Measurements from ENCODE around the gene STH. TPM values are rescaled to one million over a fixed set of nuclear protein-coding genes. Genes with fewer than 3 reads are reported as not detected.

Gene STH
- total and polyA plus RNA-seq, 2 of the 4 experiments (the other 2 are of a cell fraction) = not detected

DNA sequence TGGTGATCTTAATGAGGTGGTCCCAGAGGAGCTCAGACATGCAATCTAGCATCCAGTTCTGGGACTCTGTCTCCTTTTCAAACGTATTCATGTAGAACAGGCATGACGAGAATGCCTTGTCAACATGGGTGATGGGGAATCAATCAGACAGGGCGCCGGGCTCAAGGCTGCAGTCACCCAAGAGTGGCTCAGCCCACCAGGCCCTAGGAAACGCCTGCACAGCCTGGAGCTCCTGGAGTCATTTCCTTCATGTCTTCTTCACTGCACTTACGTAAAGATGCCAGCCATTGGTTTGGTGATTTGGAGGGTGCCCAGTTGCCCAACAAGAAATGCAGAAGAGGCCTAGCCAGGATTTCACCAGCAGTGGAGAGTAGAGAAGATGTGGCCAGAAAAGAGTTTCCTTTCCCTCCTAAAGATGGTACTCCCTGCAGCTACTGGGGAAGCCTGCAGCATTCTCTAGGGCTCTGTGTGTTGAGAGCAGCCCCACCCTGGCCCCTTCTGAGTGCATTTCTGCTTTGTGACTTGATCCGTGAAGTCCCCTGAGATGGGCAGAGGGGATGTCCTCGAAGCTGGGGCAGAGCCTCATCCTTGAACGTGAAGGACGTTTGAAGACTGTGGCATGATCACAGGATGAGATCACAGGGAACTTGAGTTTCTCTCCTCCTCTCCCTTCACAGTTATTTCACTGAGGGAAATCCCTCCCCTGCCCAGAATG is 24.0 kb upstream of the STH start:
- in situ Hi-C loops (cut with MboI; ENCODE audit: low sequenced_read_pairs) (no loop called here), dilution Hi-C loops (cut with HindIII; ENCODE audit: low sequenced_read_pairs, unreplicated experiment) (no loop called here), intact Hi-C loops (cut with micrococcal nuclease) (no loop called here)
- Histone ChIP-seq H2BK5ac (ENCODE audit: low read depth, low read length, poor library complexity, severe bottlenecking) (no peak overlapping the region), H3K4me2 (ENCODE audit: low read depth, low read length) (no peak overlapping the region), H3K4ac (ENCODE audit: low read depth, low read length) (no peak overlapping the region), H3K9me3 (ENCODE audit: control insufficient read depth, insufficient read depth, low read length) (0 out of 2 replicates have a peak, but pooled peaks cover 2% of the 10 kb centered on the region), H3K4me3 (ENCODE audit: insufficient read depth, low read depth, low read length) (no peak overlapping the region), H4K91ac (ENCODE audit: insufficient read depth, low read depth, low read length) (no peak overlapping the region), H2BK120ac (ENCODE audit: low read depth, low read length) (no peak overlapping the region), H3K36me3 (ENCODE audit: control insufficient read depth, insufficient read depth, low read length) (no peaks in the 10 kb centered on the region), H3K56ac (ENCODE audit: extremely low read depth, insufficient read depth, low read length) (no peak overlapping the region), H3K27ac (ENCODE audit: insufficient read depth, low read length) (no peak overlapping the region), H3K4me1 (ENCODE audit: control insufficient read depth, insufficient read depth, low read length) (no peaks in the 10 kb centered on the region), H2AFZ (replicated peaks; ENCODE audit: low read length, poor library complexity) (no peak overlapping the region), H4K5ac (ENCODE audit: low read depth, low read length) (no peak overlapping the region), H4K8ac (ENCODE audit: low read depth in 2 of 2, low read length in 2 of 2) (no peak overlapping the region), H4K20me1 (ENCODE audit: insufficient read depth, low read length) (no peaks in the 10 kb centered on the region), H2AK5ac (ENCODE audit: low read depth, low read length) (no peak overlapping the region), H2BK20ac (ENCODE audit: low read depth, low read length) (no peak overlapping the region), H3K23ac (ENCODE audit: low read depth, low read length) (no peak overlapping the region), H3K79me1 (ENCODE audit: low read depth in 1 of 2, low read length in 2 of 2) (no peaks in the 10 kb centered on the region), H3K9me1 (ENCODE audit: insufficient read depth, low read length) (no peaks in the 10 kb centered on the region), H3K27me3 (ENCODE audit: control insufficient read depth, insufficient read depth, low read length) (peaks cover 36% of the 10 kb centered on the region), H3K14ac (replicated peaks; ENCODE audit: low read depth, low read length) (no peak overlapping the region), H3K9ac (ENCODE audit: low read depth, low read length) (no peak overlapping the region), H3K18ac (ENCODE audit: low read depth, low read length) (no peak overlapping the region), H2AK9ac (replicated peaks; ENCODE audit: low read depth, low read length, poor library complexity) (no peak overlapping the region), H2BK15ac (ENCODE audit: low read depth, low read length) (no peak overlapping the region)
- WGBS, 2 experiments (ENCODE audit: extremely low coverage in 2 of 2, insufficient read length in 1 of 2) = no CpG with 5 or more reads among the region's 10 CpGs
- no TSS peak for BruUV-seq (replicated peaks)
- TF ChIP-seq RFX5 (IDR thresholded peaks at IDR 0.05; ENCODE audit: low read depth, low read length) = no peak
- TF ChIP-seq NFE2L2 (IDR thresholded peaks at IDR 0.05; ENCODE audit: low read depth, low read length) = no peak
- no peak for TF ChIP-seq MAFK (IDR thresholded peaks at IDR 0.05; ENCODE audit: low read depth, low read length)
- TF ChIP-seq, protein P1, sequence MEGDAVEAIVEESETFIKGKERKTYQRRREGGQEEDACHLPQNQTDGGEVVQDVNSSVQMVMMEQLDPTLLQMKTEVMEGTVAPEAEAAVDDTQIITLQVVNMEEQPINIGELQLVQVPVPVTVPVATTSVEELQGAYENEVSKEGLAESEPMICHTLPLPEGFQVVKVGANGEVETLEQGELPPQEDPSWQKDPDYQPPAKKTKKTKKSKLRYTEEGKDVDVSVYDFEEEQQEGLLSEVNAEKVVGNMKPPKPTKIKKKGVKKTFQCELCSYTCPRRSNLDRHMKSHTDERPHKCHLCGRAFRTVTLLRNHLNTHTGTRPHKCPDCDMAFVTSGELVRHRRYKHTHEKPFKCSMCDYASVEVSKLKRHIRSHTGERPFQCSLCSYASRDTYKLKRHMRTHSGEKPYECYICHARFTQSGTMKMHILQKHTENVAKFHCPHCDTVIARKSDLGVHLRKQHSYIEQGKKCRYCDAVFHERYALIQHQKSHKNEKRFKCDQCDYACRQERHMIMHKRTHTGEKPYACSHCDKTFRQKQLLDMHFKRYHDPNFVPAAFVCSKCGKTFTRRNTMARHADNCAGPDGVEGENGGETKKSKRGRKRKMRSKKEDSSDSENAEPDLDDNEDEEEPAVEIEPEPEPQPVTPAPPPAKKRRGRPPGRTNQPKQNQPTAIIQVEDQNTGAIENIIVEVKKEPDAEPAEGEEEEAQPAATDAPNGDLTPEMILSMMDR (conservative IDR thresholded peaks at IDR 0.05; ENCODE audit: low read depth, low read length) = no peak
- TF ChIP-seq BHLHE40 (IDR thresholded peaks at IDR 0.05; ENCODE audit: low read depth, low read length) = no peak
- ChIA-PET CTCF (no interaction called here), POLR2A (ENCODE audit: unreplicated experiment) (no interaction called here)
- ATAC-seq (ENCODE audit: low read depth) (no peak), DNase-seq (no peak)

All from IMR-90 (cell line).